SU-DHL-6 (cell line): Measurements from ENCODE around the gene FKBP1A.

Source experiments
- H2AFZ ChIP-seq: fragments of 200-600 bp; sonication (generic); 2 replicates; pipeline ENCODE4 v1.6.1; 2014; ENCODE audit warnings: low read depth, mild to moderate bottlenecking, moderate library complexity, mixed read lengths, antibody characterized with exemption, low read length; ENCODE audit not compliant: severe bottlenecking
- H3F3A ChIP-seq: fragments of 200-600 bp; shearing (Covaris generic); 2 replicates; pipeline ENCODE4 v1.6.0; 2016; ENCODE audit warnings: antibody characterized with exemption, mild to moderate bottlenecking; ENCODE audit not compliant: insufficient read depth
- H3K27ac ChIP-seq: fragments of 200-600 bp; sonication (generic); 2 replicates; pipeline ENCODE4 v1.5.1; 2016; ENCODE audit warnings: low read depth, mild to moderate bottlenecking, low read length, moderate library complexity, mixed read lengths
- H3K27me3 ChIP-seq: fragments of 200-600 bp; sonication (generic), shearing (Covaris generic); 2 replicates; pipeline ENCODE4 v1.6.0; 2014; ENCODE audit warnings: mild to moderate bottlenecking, low read length
- H3K36me3 ChIP-seq: fragments of 200-600 bp; sonication (generic); 2 replicates; pipeline ENCODE4 v1.6.1; 2014; ENCODE audit warnings: mild to moderate bottlenecking, low read length, mixed read lengths
- H3K4me2 ChIP-seq: fragments of 300-600, 200-600 bp; shearing (Covaris generic), sonication (generic); 2 replicates; pipeline ENCODE4 v1.6.0; 2014; ENCODE audit warnings: low read length, low read depth, mild to moderate bottlenecking; ENCODE audit not compliant: poor library complexity, severe bottlenecking
- H3K4me3 ChIP-seq: fragments of 200-600 bp; sonication (generic); 2 replicates; pipeline ENCODE4 v1.5.1; 2014; ENCODE audit warnings: antibody characterized with exemption, low read length, mild to moderate bottlenecking, mixed read lengths; ENCODE audit not compliant: insufficient read depth, poor library complexity, severe bottlenecking
- H3K79me2 ChIP-seq: fragments of 200-600 bp; sonication (generic); 2 replicates; pipeline ENCODE4 v1.6.1; 2014; ENCODE audit warnings: mild to moderate bottlenecking, low read length, moderate library complexity; ENCODE audit not compliant: insufficient read depth
- H3K9ac ChIP-seq: fragments of 200-600 bp; sonication (generic); 2 replicates; pipeline ENCODE4 v1.7.0; 2014; ENCODE audit warnings: mild to moderate bottlenecking, low read length
- H3K9me2 ChIP-seq: fragments of 200-600 bp; sonication (generic); replicated peaks from 2 replicates; pipeline ENCODE4 v1.6.1; 2014; ENCODE audit warnings: low read length; ENCODE audit not compliant: insufficient read depth
- H3K9me3 ChIP-seq: fragments of 200-600 bp; sonication (generic); 2 replicates; pipeline ENCODE4 v1.6.1; 2014; ENCODE audit warnings: low read length, mixed read lengths; ENCODE audit not compliant: insufficient read depth
- H4K20me1 ChIP-seq: fragments of 200-600 bp; sonication (generic); 2 replicates; pipeline ENCODE4 v1.6.1; 2014; ENCODE audit warnings: low read depth, mild to moderate bottlenecking, antibody characterized with exemption, low read length, moderate library complexity, mixed read lengths
- EZH2phosphoT487 ChIP-seq: fragments of 200-600 bp; sonication (generic), shearing (Covaris generic); conservative IDR thresholded peaks from 2 replicates; pipeline ENCODE4 v1.6.1; 2018; ENCODE audit warnings: mild to moderate bottlenecking, antibody characterized with exemption, low read length, moderate library complexity, mixed read lengths
- TF ChIP-seq, protein P1 (sequence below): fragments of 200-600 bp; sonication (generic); IDR thresholded peaks from one replicate; pipeline ENCODE4 v1.5.1; 2017; ENCODE audit warnings: antibody characterized with exemption, mild to moderate bottlenecking, low read length, moderate library complexity; ENCODE audit not compliant: insufficient read depth, poor library complexity, severe bottlenecking

The FKBP1A gene

GRCh38 chr20:1397710-1398109 lies 4.9 kb upstream of the FKBP1A start:
- H3K9me2 ChIP-seq, result no peaks in the 10 kb centered on the region
- no peak overlapping the region for H3K4me3 ChIP-seq
- no peaks in the 10 kb centered on the region for H3K9me3 ChIP-seq
- H3K27ac ChIP-seq, result no peak overlapping the region
- H3K79me2 ChIP-seq, result peaks cover under 1% of the 10 kb centered on the region
- no peaks in the 10 kb centered on the region for H3F3A ChIP-seq
- H2AFZ ChIP-seq, result no peak overlapping the region
- TF ChIP-seq, protein P1, sequence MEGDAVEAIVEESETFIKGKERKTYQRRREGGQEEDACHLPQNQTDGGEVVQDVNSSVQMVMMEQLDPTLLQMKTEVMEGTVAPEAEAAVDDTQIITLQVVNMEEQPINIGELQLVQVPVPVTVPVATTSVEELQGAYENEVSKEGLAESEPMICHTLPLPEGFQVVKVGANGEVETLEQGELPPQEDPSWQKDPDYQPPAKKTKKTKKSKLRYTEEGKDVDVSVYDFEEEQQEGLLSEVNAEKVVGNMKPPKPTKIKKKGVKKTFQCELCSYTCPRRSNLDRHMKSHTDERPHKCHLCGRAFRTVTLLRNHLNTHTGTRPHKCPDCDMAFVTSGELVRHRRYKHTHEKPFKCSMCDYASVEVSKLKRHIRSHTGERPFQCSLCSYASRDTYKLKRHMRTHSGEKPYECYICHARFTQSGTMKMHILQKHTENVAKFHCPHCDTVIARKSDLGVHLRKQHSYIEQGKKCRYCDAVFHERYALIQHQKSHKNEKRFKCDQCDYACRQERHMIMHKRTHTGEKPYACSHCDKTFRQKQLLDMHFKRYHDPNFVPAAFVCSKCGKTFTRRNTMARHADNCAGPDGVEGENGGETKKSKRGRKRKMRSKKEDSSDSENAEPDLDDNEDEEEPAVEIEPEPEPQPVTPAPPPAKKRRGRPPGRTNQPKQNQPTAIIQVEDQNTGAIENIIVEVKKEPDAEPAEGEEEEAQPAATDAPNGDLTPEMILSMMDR, result no peak
- TF ChIP-seq EZH2phosphoT487, result no peak
- H3K36me3 ChIP-seq, result no peaks in the 10 kb centered on the region
- H3K9ac ChIP-seq, result no peak overlapping the region
- H3K27me3 ChIP-seq, result no peaks in the 10 kb centered on the region
- H4K20me1 ChIP-seq, result no peaks in the 10 kb centered on the region
- H3K4me2 ChIP-seq, result no peak overlapping the region

GRCh38 chr20:1396702-1397101 lies 3.8 kb upstream of the FKBP1A start:
- Histone ChIP-seq H3K27ac (no peak overlapping the region), H3F3A (no peaks in the 10 kb centered on the region), H3K4me2 (no peak overlapping the region), H3K27me3 (no peaks in the 10 kb centered on the region), H3K9ac (no peak overlapping the region), H3K79me2 (peaks cover 11% of the 10 kb centered on the region), H3K9me2 (no peaks in the 10 kb centered on the region), H2AFZ (no peak overlapping the region), H3K36me3 (no peaks in the 10 kb centered on the region), H3K9me3 (no peaks in the 10 kb centered on the region), H4K20me1 (no peaks in the 10 kb centered on the region; the same call in 1 of the 2 replicates), H3K4me3 (no peak overlapping the region)
- no peak for TF ChIP-seq EZH2phosphoT487
- TF ChIP-seq, protein P1, result no peak

DNA sequence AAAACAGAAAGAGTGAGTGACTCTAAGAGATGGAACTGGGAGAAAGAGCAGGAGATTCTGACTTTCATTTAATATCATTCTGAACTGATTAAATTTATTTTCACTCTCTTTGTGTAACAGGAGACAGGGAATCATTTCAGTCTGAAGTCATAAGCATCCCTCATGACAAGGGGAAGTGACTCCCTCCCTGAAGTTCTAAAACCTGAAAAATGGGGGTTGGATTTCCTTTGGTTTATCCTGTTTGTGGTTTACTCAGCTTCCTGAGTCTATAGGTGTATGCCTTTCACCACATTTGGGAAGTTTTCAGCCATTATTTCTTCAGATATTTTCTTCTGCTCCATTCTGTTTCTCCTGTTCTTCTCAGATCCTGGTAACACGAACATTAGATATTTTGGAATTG lies 3.4 kb upstream of the FKBP1A start:
- H3K9me2 ChIP-seq, result no peaks in the 10 kb centered on the region
- no peak overlapping the region for H3K4me2 ChIP-seq
- no peak overlapping the region for H2AFZ ChIP-seq

More for the DNA sequence above, 3.4 kb upstream of the FKBP1A start:
- H3K9me3 ChIP-seq, result no peaks in the 10 kb centered on the region
- TF ChIP-seq EZH2phosphoT487, result no peak
- TF ChIP-seq, protein P1, result no peak
- no peaks in the 10 kb centered on the region for H3F3A ChIP-seq
- H3K9ac ChIP-seq, result no peak overlapping the region
- no peak overlapping the region for H3K4me3 ChIP-seq
- H3K79me2 ChIP-seq, result peaks cover 15% of the 10 kb centered on the region
- H3K27ac ChIP-seq, result no peak overlapping the region
- H4K20me1 ChIP-seq, result no peaks in the 10 kb centered on the region; the same call in 1 of the 2 replicates
- H3K36me3 ChIP-seq, result no peaks in the 10 kb centered on the region
- H3K27me3 ChIP-seq, result no peaks in the 10 kb centered on the region
